ENCODE results near the gene CD99. TPM values are rescaled to one million over a fixed set of nuclear protein-coding genes. Genes with fewer than 3 reads are reported as not detected.

Gene CD99
- total RNA-seq, 4 donors from 2014 or later, result 285 to 421 (median 292) TPM

- H3K27ac ChIP-seq, result no peak overlapping the region
- no peak for TF ChIP-seq POLR2AphosphoS5 (IDR thresholded peaks at IDR 0.05)
- no peak for TF ChIP-seq EP300 (IDR thresholded peaks at IDR 0.05)
- TF ChIP-seq POLR2A (IDR thresholded peaks at IDR 0.05), result no peak
- TF ChIP-seq CTCF (IDR thresholded peaks at IDR 0.05), result no peak
- H3K4me1 ChIP-seq, result no peaks in the 10 kb centered on the region
- WGBS, 2 donors (ENCODE audit: low coverage in 1 of 2), result no CpG with 5 or more reads among the region's 1 CpG
- H3K9me3 ChIP-seq, result no peaks in the 10 kb centered on the region
- H3K4me3 ChIP-seq, result no peak overlapping the region
- ATAC-seq, result no peak
- H3K27me3 ChIP-seq, result peaks cover 3% of the 10 kb centered on the region
- no peaks in the 10 kb centered on the region for H3K36me3 ChIP-seq
Observed at GRCh38 chrX:2781226-2781571, 90.1 kb downstream of the CD99 start.

- no peak for ATAC-seq
- Histone ChIP-seq H3K4me3 (no peak overlapping the region), H3K36me3 (no peaks in the 10 kb centered on the region), H3K27ac (no peak overlapping the region), H3K4me1 (no peaks in the 10 kb centered on the region), H3K27me3 (peaks cover 3% of the 10 kb centered on the region), H3K9me3 (no peaks in the 10 kb centered on the region)
- TF ChIP-seq EP300 (IDR thresholded peaks at IDR 0.05), result no peak
- TF ChIP-seq POLR2AphosphoS5 (IDR thresholded peaks at IDR 0.05), result no peak
- TF ChIP-seq POLR2A (IDR thresholded peaks at IDR 0.05), result no peak
- TF ChIP-seq CTCF (IDR thresholded peaks at IDR 0.05), result no peak
- WGBS, 2 donors (ENCODE audit: low coverage in 1 of 2), result 14 to 40% methylated on average over 3 to 5 of the region's 6 CpGs
Observed at GRCh38 chrX:2781698-2782097, 90.6 kb downstream of the CD99 start.

GRCh38 chrX:2782171-2782570 lies 91.1 kb downstream of the CD99 start:
- no peaks in the 10 kb centered on the region for H3K36me3 ChIP-seq
- no peak overlapping the region for H3K4me3 ChIP-seq
- H3K9me3 ChIP-seq, result no peaks in the 10 kb centered on the region
- no peaks in the 10 kb centered on the region for H3K4me1 ChIP-seq
- WGBS, 2 donors (ENCODE audit: low coverage in 1 of 2), result 29 to 49% methylated on average over 1 to 3 of the region's 4 CpGs
- no peak overlapping the region for H3K27ac ChIP-seq
- TF ChIP-seq CTCF (IDR thresholded peaks at IDR 0.05), result no peak
- peaks cover 3% of the 10 kb centered on the region for H3K27me3 ChIP-seq
- ATAC-seq, result no peak

GRCh38 chrX:2782778-2783177 lies 91.7 kb downstream of the CD99 start:
- no peak overlapping the region for H3K4me3 ChIP-seq
- H3K4me1 ChIP-seq, result no peaks in the 10 kb centered on the region
- WGBS, 2 donors (ENCODE audit: low coverage in 1 of 2), result 53 to 60% methylated on average over 1 to 3 of the region's 4 CpGs
- no peak overlapping the region for H3K27ac ChIP-seq
- no peak for TF ChIP-seq POLR2A (IDR thresholded peaks at IDR 0.05)
- TF ChIP-seq CTCF (IDR thresholded peaks at IDR 0.05), result no peak
- TF ChIP-seq POLR2AphosphoS5 (IDR thresholded peaks at IDR 0.05), result no peak
- TF ChIP-seq EP300 (IDR thresholded peaks at IDR 0.05), result no peak
- no peaks in the 10 kb centered on the region for H3K9me3 ChIP-seq
- H3K36me3 ChIP-seq, result no peaks in the 10 kb centered on the region
- ATAC-seq, result no peak
- H3K27me3 ChIP-seq, result peaks cover 3% of the 10 kb centered on the region

GRCh38 chrX:2784026-2784425 lies 92.9 kb downstream of the CD99 start:
- Histone ChIP-seq H3K27ac (no peak overlapping the region), H3K9me3 (no peaks in the 10 kb centered on the region), H3K36me3 (no peaks in the 10 kb centered on the region), H3K4me1 (no peaks in the 10 kb centered on the region), H3K27me3 (peaks cover 3% of the 10 kb centered on the region), H3K4me3 (no peak overlapping the region)
- WGBS, 2 donors (ENCODE audit: low coverage in 1 of 2), result 45% methylated on average over 6 of the region's 6 CpGs; no CpG with 5 or more reads in 1 of the 2 donors
- TF ChIP-seq POLR2AphosphoS5 (IDR thresholded peaks at IDR 0.05), result no peak
- no peak for TF ChIP-seq EP300 (IDR thresholded peaks at IDR 0.05)
- no peak for TF ChIP-seq CTCF (IDR thresholded peaks at IDR 0.05)
- TF ChIP-seq POLR2A (IDR thresholded peaks at IDR 0.05), result no peak
- ATAC-seq, result no peak
